HepG2 (cell line): ENCODE results near the gene TMCO4. TPM values are rescaled to one million over a fixed set of nuclear protein-coding genes. Genes with fewer than 3 reads are reported as not detected.

Source experiments
- ATAC-seq: fragments of 200-7000 bp; cut with Tn5 transposase; 3 replicates; pipeline ENCODE4 v1.9.1; 2020; ENCODE audit warnings: mild to moderate bottlenecking, moderate library complexity
- BruUV-seq: library from RNA; stranded (reverse); fragments of 400-500 nt; replicated peaks from 2 replicates; lab custom pipeline; 2021; lab: Mats Ljungman, UMichigan
- CTCF ChIA-PET: fragments of 300-600 bp; formaldehyde crosslinking; extraction: SDS; loops from one replicate; lab custom pipeline; 2021; ENCODE audit warnings: low total read pairs, inconsistent platforms, low intra/inter-chr PET ratio; lab: Yijun Ruan, JAX
- POLR2A ChIA-PET: fragments of 350-600 bp; sonication (Branson Sonifier 250); formaldehyde crosslinking; loops from one replicate; lab custom pipeline; 2020; ENCODE audit warnings: antibody characterized with exemption, inconsistent platforms; lab: Yijun Ruan, JAX
- DNase-seq: peaks from one replicate; pipeline ENCODE4 v3.0.0-alpha.2; 2015; ENCODE audit warnings: low spot score
- FAIRE-seq: peaks from 3 replicates; lab custom pipeline; 2011; peaks lifted over from hg19 to GRCh38; lab: Jason Lieb, UNC
- H2AFZ ChIP-seq: one replicate; pipeline ENCODE4 v1.6.1; 2011; ENCODE audit warnings: low read length, inconsistent platforms
- H3K27ac ChIP-seq: fragments of 300-600 bp; 3 replicates; pipeline ENCODE4 v1.8.0; 2011; ENCODE audit warnings: mixed run types, mild to moderate bottlenecking, mixed read lengths, low read length, inconsistent platforms; ENCODE audit not compliant: insufficient read depth; ENCODE audit errors: extremely low read length
- H3K27me3 ChIP-seq, 2 experiments: fragments of 200-600 bp in 1 of 2; 2 replicates in 1 of 2; 3 replicates in 1 of 2; pipeline versions ENCODE4 v1.6.0 to v1.8.0; 2011; ENCODE audit warnings: low read length in 2 of 2, mild to moderate bottlenecking in 2 of 2, moderate library complexity in 2 of 2, inconsistent platforms in 1 of 2; ENCODE audit not compliant: insufficient read depth in 2 of 2, control insufficient read depth in 1 of 2
- H3K36me3 ChIP-seq, 2 experiments: fragments of 200-600 bp in 1 of 2; replicated peaks in 1 of 2; 2 replicates in 1 of 2; 3 replicates in 1 of 2; pipeline versions ENCODE4 v1.5.1 to v1.8.0; 2011; ENCODE audit warnings: low read length in 2 of 2, inconsistent platforms in 1 of 2; ENCODE audit not compliant: insufficient read depth in 2 of 2, control insufficient read depth in 1 of 2
- H3K4me1 ChIP-seq: 2 replicates; pipeline ENCODE4 v1.5.1; 2012; ENCODE audit warnings: low read length, inconsistent platforms; ENCODE audit not compliant: insufficient read depth
- H3K4me2 ChIP-seq: 2 replicates; pipeline ENCODE4 v1.6.0; 2011; ENCODE audit warnings: low read depth, low read length, inconsistent platforms
- H3K4me3 ChIP-seq, 3 experiments: fragments of 200-600 bp in 1 of 3; sonication (generic), shearing (Covaris generic) in 1 of 3; replicated peaks in 1 of 3; 2 replicates each; pipeline ENCODE4 v1.5.1; 2011 to 2016; ENCODE audit warnings: low read length in 3 of 3, inconsistent platforms in 2 of 3, low read depth in 2 of 3, mild to moderate bottlenecking in 2 of 3, control low read depth in 1 of 3, mixed read lengths in 1 of 3; ENCODE audit not compliant: insufficient read depth in 1 of 3
- H3K79me2 ChIP-seq: one replicate; pipeline ENCODE4 v1.6.1; 2011; ENCODE audit warnings: low read length, inconsistent platforms; ENCODE audit not compliant: insufficient read depth
- H3K9ac ChIP-seq: 2 replicates; pipeline ENCODE4 v1.6.0; 2011; ENCODE audit warnings: mild to moderate bottlenecking, low read depth, low read length, inconsistent platforms; ENCODE audit not compliant: insufficient read depth
- H3K9me3 ChIP-seq: 2 replicates; pipeline ENCODE4 v1.5.1; 2012; ENCODE audit warnings: mild to moderate bottlenecking, low read length
- H4K20me1 ChIP-seq: 2 replicates; pipeline ENCODE4 v1.6.0; 2011; ENCODE audit warnings: inconsistent platforms, mild to moderate bottlenecking, low read length, moderate library complexity; ENCODE audit not compliant: insufficient read depth
- BHLHE40 ChIP-seq: IDR thresholded peaks from 2 replicates; pipeline ENCODE4 v1.6.1; 2011; ENCODE audit warnings: low read length, improper control_type of control experiment
- CREB1 ChIP-seq, 2 experiments: fragments of 450-650 bp in 1 of 2; IDR thresholded peaks; 2 replicates each; pipeline ENCODE4 v1.6.1; 2016 to 2017; ENCODE audit warnings: control low read depth in 1 of 2, mild to moderate bottlenecking in 1 of 2, missing compliant biosample characterization in 1 of 2, missing genetic modification characterization in 1 of 2
- FOXK1 ChIP-seq: sonication (generic); formaldehyde crosslinking; IDR thresholded peaks from 2 replicates; pipeline ENCODE4 v1.4.0; 2020; ENCODE audit warnings: low read depth, missing genetic modification reagents, borderline replicate concordance
- GABPA ChIP-seq, 2 experiments: IDR thresholded peaks; 2 replicates each; pipeline ENCODE4 v1.6.1; 2011 to 2016; ENCODE audit warnings: low read depth in 2 of 2, low read length in 1 of 2, missing biosample characterization in 1 of 2, missing genetic modification characterization in 1 of 2
- GATAD2A ChIP-seq: IDR thresholded peaks from 2 replicates; pipeline ENCODE4 v1.6.1; 2016
- IRX3 ChIP-seq: sonication (generic); formaldehyde crosslinking; IDR thresholded peaks from 2 replicates; pipeline ENCODE4 v1.8.1; 2023; ENCODE audit warnings: mild to moderate bottlenecking, low read depth, missing genetic modification reagents, borderline replicate concordance
- KDM2A ChIP-seq: sonication (generic); formaldehyde crosslinking; IDR thresholded peaks from 2 replicates; pipeline ENCODE4 v1.4.0; 2020; ENCODE audit warnings: low read depth, missing genetic modification reagents, borderline replicate concordance
- RAD21 ChIP-seq: fragments of 450-650 bp; formaldehyde crosslinking; IDR thresholded peaks from 2 replicates; pipeline ENCODE4 v1.5.0; 2020; ENCODE audit warnings: mild to moderate bottlenecking
- STAG1 ChIP-seq: sonication (generic); formaldehyde crosslinking; IDR thresholded peaks from 2 replicates; pipeline ENCODE4 v1.4.0; 2020; ENCODE audit warnings: missing genetic modification reagents
- TCF7L2 ChIP-seq: IDR thresholded peaks from 2 replicates; pipeline ENCODE4 v1.6.1; 2011; ENCODE audit warnings: mild to moderate bottlenecking, low read depth, low read length, moderate library complexity
- TEAD3 ChIP-seq: optimal IDR thresholded peaks from 2 replicates; pipeline ENCODE3; 2016; ENCODE audit warnings: borderline replicate concordance
- TSC22D2 ChIP-seq: sonication (generic); formaldehyde crosslinking; IDR thresholded peaks from 2 replicates; pipeline ENCODE4 v1.5.1; 2020; ENCODE audit warnings: missing genetic modification reagents, mild to moderate bottlenecking, borderline replicate concordance
- ZBTB7A ChIP-seq: sonication (generic); formaldehyde crosslinking; IDR thresholded peaks from 2 replicates; pipeline ENCODE4 v1.8.0; 2022; ENCODE audit warnings: mild to moderate bottlenecking, missing genetic modification reagents
- ZKSCAN8 ChIP-seq: IDR thresholded peaks from 2 replicates; pipeline ENCODE4 v1.6.1; 2016; ENCODE audit warnings: borderline replicate concordance, missing genetic modification reagents, missing compliant biosample characterization
- ZNF331 ChIP-seq: sonication (generic); formaldehyde crosslinking; IDR thresholded peaks from 2 replicates; pipeline ENCODE4 v1.4.0; 2020; ENCODE audit warnings: missing genetic modification reagents
- ZNF678 ChIP-seq: sonication (generic); formaldehyde crosslinking; IDR thresholded peaks from 2 replicates; pipeline ENCODE4 v1.4.0; 2020; ENCODE audit warnings: mild to moderate bottlenecking, missing genetic modification reagents
- WGBS: methylation state at CpG from one replicate; pipeline ENCODE4 v1.1.6; 2017; ENCODE audit warnings: low lambda C conversion rate; 5-methylcytosine and 5-hydroxymethylcytosine counted together
- in situ Hi-C: cut with HindIII; loops from 2 replicates; pipeline ENCODE4 v1.10.0; 2017; ENCODE audit warnings: low pct_unique_long_range_greater_than_20kb; ENCODE audit not compliant: extremely low pct_ligation_motif_present
- intact Hi-C: fragments of 100-400 bp; cut with micrococcal nuclease; formaldehyde crosslinking; loops from one replicate; pipeline ENCODE4 v1.10.0; 2022; ENCODE audit not compliant: unreplicated experiment
- polyA plus RNA-seq, 8 experiments: library from polyadenylated mRNA; depleted of rRNA in 3 of 8; stranded (reverse) in 7 of 8; unstranded in 1 of 8; fragments of >200 nt; fragmentation: Illumina TruSeq in 4 of 8; extraction: Trizol in 4 of 8; gene quantifications; 2 replicates each; pipeline versions ENCODE4 v1.2.1 to v1.2.3, GENCODE V29; 2011 to 2016; ENCODE audit warnings: low read depth in 4 of 8, missing spikeins in 1 of 8, mixed read lengths in 1 of 8; ENCODE audit not compliant: insufficient read depth in 1 of 8
- total RNA-seq, 5 experiments: library from RNA; depleted of rRNA; stranded (reverse); fragments of >200 nt; fragmentation: Illumina TruSeq; extraction: Trizol; gene quantifications; 2 replicates each; pipeline ENCODE4 v1.2.3, GENCODE V29; 2016; ENCODE audit warnings: low read depth in 1 of 5

Gene TMCO4
- total and polyA plus RNA-seq, 2 of the 13 experiments (the other 11 are each of a cell fraction or from before 2014, with no cell fraction given) = 2.1 to 4.1 TPM

- TF ChIP-seq BHLHE40 (peak; percentile 14; the same call in 1 of the 2 replicates), ZBTB7A (no peak), KDM2A (0 out of 2 replicates have a peak, but pooled peaks have one; percentile 37), TEAD3 (CRISPR knock-in tag) (peak; percentile 32), RAD21 (CRISPR knock-in tag) (peak; percentile 33; the same call in 1 of the 2 replicates), ZNF678 (no peak), GATAD2A (CRISPR knock-in tag) (peak; percentile 38; the same call in 1 of the 2 replicates), ZKSCAN8 (peak; percentile 50; the same call in 1 of the 2 replicates), ZNF331 (CRISPR knock-in tag) (0 out of 2 replicates have a peak, but pooled peaks have one; percentile 22), GABPA (IDR thresholded peaks at IDR 0.05; ENCODE audit: low read depth, low read length) (no peak), GABPA (CRISPR knock-in tag; IDR thresholded peaks at IDR 0.05; ENCODE audit: low read depth) (no peak), STAG1 (CRISPR knock-in tag) (peak; percentile 61), TSC22D2 (CRISPR knock-in tag) (no peak)
These were observed 84.1 kb downstream of the TMCO4 start (continued) for GRCh38 chr1:19715334-19716203.

- no TSS peak for BruUV-seq
- POLR2A ChIA-PET = no interaction called here
- H3K79me2 ChIP-seq = no peaks in the 10 kb centered on the region
- in situ Hi-C loops = no loop called here
- DNase-seq = no peak
- no peak for TF ChIP-seq CREB1 (IDR thresholded peaks at IDR 0.05)
- TF ChIP-seq CREB1 (CRISPR knock-in tag; IDR thresholded peaks at IDR 0.05) = no peak
- TF ChIP-seq TCF7L2 = no peak
- TF ChIP-seq FOXK1 (CRISPR knock-in tag) = no peak
- TF ChIP-seq IRX3 = no peak
- TF ChIP-seq, all 625 proteins: peak for 0
- Histone ChIP-seq H3K36me3 (no peaks in the 10 kb centered on the region), H3K27me3 (no peaks in the 10 kb centered on the region), H3K4me2 (no peak overlapping the region), H2AFZ (no peak overlapping the region), H3K4me1 (no peaks in the 10 kb centered on the region), H3K27ac (no peak overlapping the region), H3K9ac (no peak overlapping the region), H4K20me1 (no peaks in the 10 kb centered on the region), H3K9me3 (no peaks in the 10 kb centered on the region), H3K4me3 (no peak overlapping the region)
- intact Hi-C loops = no loop called here
- WGBS = 65% methylated on average over 4 of the region's 4 CpGs
- FAIRE-seq = no peak
- ATAC-seq = no peak
- CTCF ChIA-PET = no interaction called here
These were observed 86.8 kb downstream of the TMCO4 start for GRCh38 chr1:19712928-19713327.
